CD14-positive monocyte (primary cell): ENCODE measurements around the gene GAST. TPM values are rescaled to one million over a fixed set of nuclear protein-coding genes. Genes with fewer than 3 reads are reported as not detected.

Experiments
- DNase-seq, 3 donors: peaks; one replicate each; pipeline ENCODE4 v3.0.0-alpha.2; 2011 to 2022
- H2AFZ ChIP-seq: 2 replicates; pipeline ENCODE4 v1.6.0; 2012; ENCODE audit warnings: mild to moderate bottlenecking, low read depth, low read length, inconsistent platforms; ENCODE audit not compliant: insufficient read depth, poor library complexity, severe bottlenecking
- H3K27ac ChIP-seq, 2 donors: 1 replicate in 1 of 2; 2 replicates in 1 of 2; pipeline ENCODE4 v1.5.1; 2012 to 2013; ENCODE audit warnings: low read length in 2 of 2, control low read depth in 1 of 2, inconsistent platforms in 1 of 2, low read depth in 1 of 2, mild to moderate bottlenecking in 1 of 2
- H3K27me3 ChIP-seq, 2 donors: one replicate each; pipeline versions ENCODE4 v1.6.0 to v1.6.1; 2011 to 2013; ENCODE audit warnings: low read length in 2 of 2; ENCODE audit not compliant: control insufficient read depth in 2 of 2, insufficient read depth in 2 of 2
- H3K36me3 ChIP-seq, 2 donors: replicated peaks in 1 of 2; 1 replicate in 1 of 2; 2 replicates in 1 of 2; pipeline versions ENCODE4 v1.5.1 to v1.6.1; 2012 to 2013; ENCODE audit warnings: low read length in 2 of 2, control low read depth in 1 of 2, inconsistent platforms in 1 of 2, mild to moderate bottlenecking in 1 of 2; ENCODE audit not compliant: insufficient read depth in 2 of 2, control insufficient read depth in 1 of 2
- H3K4me1 ChIP-seq, 2 donors: 1 replicate in 1 of 2; 2 replicates in 1 of 2; pipeline versions ENCODE4 v1.5.1 to v1.6.1; 2012 to 2013; ENCODE audit warnings: low read length in 2 of 2, control low read depth in 1 of 2, inconsistent platforms in 1 of 2, mild to moderate bottlenecking in 1 of 2, moderate library complexity in 1 of 2; ENCODE audit not compliant: insufficient read depth in 2 of 2, control insufficient read depth in 1 of 2
- H3K4me2 ChIP-seq: replicated peaks from 2 replicates; pipeline ENCODE3; 2012; ENCODE audit warnings: low read length, moderate library complexity, mild to moderate bottlenecking; ENCODE audit not compliant: poor library complexity, severe bottlenecking; ENCODE audit errors: extremely low read depth
- H3K4me3 ChIP-seq, 3 experiments: fragments of 200-600 bp in 1 of 3; sonication (generic) in 1 of 3; replicated peaks in 1 of 3; 1 replicate in 2 of 3; 2 replicates in 1 of 3; pipeline ENCODE4 v1.5.1; 2011 to 2013; ENCODE audit warnings: low read length in 3 of 3, mild to moderate bottlenecking in 3 of 3, control low read depth in 2 of 3, low read depth in 2 of 3, inconsistent platforms in 1 of 3, moderate library complexity in 1 of 3
- H3K79me2 ChIP-seq: 2 replicates; pipeline ENCODE4 v1.6.0; 2012; ENCODE audit warnings: mild to moderate bottlenecking, control low read depth, inconsistent platforms, low read length, moderate library complexity; ENCODE audit not compliant: insufficient read depth
- H3K9ac ChIP-seq: 2 replicates; pipeline ENCODE4 v1.6.0; 2017; ENCODE audit warnings: low read length, mild to moderate bottlenecking; ENCODE audit not compliant: insufficient read depth, poor library complexity, severe bottlenecking
- H3K9me3 ChIP-seq, 2 donors: replicated peaks in 1 of 2; 1 replicate in 1 of 2; 2 replicates in 1 of 2; pipeline versions ENCODE4 v1.5.1 to v1.6.1; 2012 to 2013; ENCODE audit warnings: low read length in 2 of 2, control low read depth in 1 of 2; ENCODE audit not compliant: control insufficient read depth in 1 of 2, insufficient read depth in 1 of 2
- H4K20me1 ChIP-seq: 2 replicates; pipeline ENCODE4 v1.6.0; 2012; ENCODE audit warnings: mild to moderate bottlenecking, low read length, control low read depth, moderate library complexity; ENCODE audit not compliant: insufficient read depth
- H3K27ac Mint-ChIP-seq, 7 donors: one replicate each; pipeline ENCODE4 v1.8.0; 2020; ENCODE audit warnings: mild to moderate bottlenecking in 7 of 7, mixed read lengths in 7 of 7, moderate library complexity in 6 of 7, inconsistent platforms in 2 of 7
- H3K27me3 Mint-ChIP-seq, 3 donors: one replicate each; pipeline ENCODE4 v1.8.0; 2021 to 2022; ENCODE audit warnings: low read depth in 3 of 3, mild to moderate bottlenecking in 3 of 3, mixed read lengths in 3 of 3, moderate library complexity in 3 of 3, inconsistent platforms in 1 of 3
- H3K36me3 Mint-ChIP-seq, 2 donors: one replicate each; pipeline ENCODE4 v1.8.0; 2020; ENCODE audit warnings: mixed read lengths in 2 of 2, inconsistent platforms in 1 of 2, mild to moderate bottlenecking in 1 of 2
- H3K4me1 Mint-ChIP-seq: one replicate; pipeline ENCODE4 v1.8.0; 2020; ENCODE audit warnings: mild to moderate bottlenecking, mixed read lengths
- H3K4me3 Mint-ChIP-seq, 2 donors: one replicate each; pipeline ENCODE4 v1.8.0; 2020; ENCODE audit warnings: mild to moderate bottlenecking in 2 of 2, mixed read lengths in 2 of 2, moderate library complexity in 1 of 2
- H3K9me3 Mint-ChIP-seq, 7 donors: one replicate each; pipeline ENCODE4 v1.8.0; 2020 to 2022; ENCODE audit warnings: mixed read lengths in 7 of 7, mild to moderate bottlenecking in 6 of 7, moderate library complexity in 6 of 7, inconsistent platforms in 2 of 7
- CTCF ChIP-seq: fragments of 200-600 bp; IDR thresholded peaks from one replicate; pipeline ENCODE4 v1.8.0; 2022; ENCODE audit warnings: antibody characterized with exemption, mild to moderate bottlenecking
- WGBS: methylation state at CpG from one replicate; pipeline ENCODE4 v1.1.5; 2013; ENCODE audit warnings: missing lambda C conversion rate; ENCODE audit not compliant: insufficient coverage; 5-methylcytosine and 5-hydroxymethylcytosine counted together
- intact Hi-C, 2 donors: fragments of 100-400 bp; cut with micrococcal nuclease; formaldehyde crosslinking; loops; one replicate each; pipeline versions ENCODE4 v1.15.0 to v1.15.1; 2023
- polyA plus RNA-seq, 3 donors: library from polyadenylated mRNA; depleted of rRNA in 1 of 3; unstranded in 2 of 3; stranded (reverse) in 1 of 3; fragments of 300-500 nt in 2 of 3; fragments of >200 nt in 1 of 3; fragmentation: Illumina TruSeq in 2 of 3; gene quantifications; 1 replicate in 2 of 3; 2 replicates in 1 of 3; pipeline ENCODE4 v1.2.3, GENCODE V29; 2012 to 2021

Gene GAST
- polyA plus RNA-seq, 3 donors: not detected

- peaks cover 2 to 3% (median 2%) of the 10 kb centered on the region in 3 donors for H3K27me3 Mint-ChIP-seq
- no peak overlapping the region for H3K9ac ChIP-seq
- peaks cover 0 to 7% (median 3%) of the 10 kb centered on the region in 7 donors for H3K9me3 Mint-ChIP-seq
These were observed 30.4 kb upstream of the GAST start for GRCh38 chr17:41681776-41682175.

GRCh38 chr17:41682631-41683030, 29.5 kb upstream of the GAST start:
- no peak overlapping the region for H2AFZ ChIP-seq
- no peaks in the 10 kb centered on the region for H4K20me1 ChIP-seq
- H3K27ac ChIP-seq: no peak overlapping the region
- H3K9me3 ChIP-seq: no peaks in the 10 kb centered on the region
- H3K9ac ChIP-seq: no peak overlapping the region
- no peak overlapping the region for H3K4me2 ChIP-seq
- H3K27me3 ChIP-seq: no peaks in the 10 kb centered on the region
- Mint-ChIP-seq H3K27me3 (peaks cover 2 to 3% (median 2%) of the 10 kb centered on the region in 3 donors), H3K36me3 (peaks cover 0 to 3% of the 10 kb centered on the region in 2 donors), H3K9me3 (peaks cover 0 to 7% (median 3%) of the 10 kb centered on the region in 7 donors), H3K4me3 (no peak overlapping the region), H3K27ac (peak overlapping the region in 4 of 7 donors; percentile 18 to 55 (median 46)), H3K4me1 (peaks cover 45% of the 10 kb centered on the region)
- peaks cover 24 to 42% of the 10 kb centered on the region in 2 donors for H3K4me1 ChIP-seq
- H3K4me3 ChIP-seq: no peak overlapping the region
- no peaks in the 10 kb centered on the region for H3K79me2 ChIP-seq
- DNase-seq: no peak
- H3K36me3 ChIP-seq: no peaks in the 10 kb centered on the region
- no CpG with 5 or more reads among the region's 5 CpGs for WGBS
- intact Hi-C loops: no loop called here
- no peak for TF ChIP-seq CTCF

More at GRCh38 chr17:41681776-41682175, 30.4 kb upstream of the GAST start:
- H3K27ac ChIP-seq: no peak overlapping the region
- no peaks in the 10 kb centered on the region for H3K27me3 ChIP-seq
- H3K4me3 Mint-ChIP-seq: no peak overlapping the region
- H3K4me3 ChIP-seq: no peak overlapping the region
- peaks cover 0 to 3% of the 10 kb centered on the region in 2 donors for H3K36me3 Mint-ChIP-seq
- intact Hi-C loops: no loop called here
- H3K4me1 Mint-ChIP-seq: peaks cover 50% of the 10 kb centered on the region
- no peaks in the 10 kb centered on the region for H4K20me1 ChIP-seq
- H3K9me3 ChIP-seq: no peaks in the 10 kb centered on the region
- H3K79me2 ChIP-seq: no peaks in the 10 kb centered on the region
- TF ChIP-seq CTCF: no peak
- no peak overlapping the region for H2AFZ ChIP-seq
- no peak overlapping the region for H3K27ac Mint-ChIP-seq
- H3K36me3 ChIP-seq: no peaks in the 10 kb centered on the region
- 74% methylated on average over 3 of the region's 3 CpGs for WGBS
- no peak overlapping the region for H3K4me2 ChIP-seq
- no peak for DNase-seq
- H3K4me1 ChIP-seq: peaks cover 23 to 47% of the 10 kb centered on the region in 2 donors
